ENCODE measurements around the gene SLC35F4. TPM values are rescaled to one million over a fixed set of nuclear protein-coding genes. Genes with fewer than 3 reads are reported as not detected.
A peak's percentile ranks its signal among the peaks of the same experiment; 100 is the strongest.

Gene SLC35F4
- total RNA-seq, 1 donor from 2014 or later, result not detected

DNA sequence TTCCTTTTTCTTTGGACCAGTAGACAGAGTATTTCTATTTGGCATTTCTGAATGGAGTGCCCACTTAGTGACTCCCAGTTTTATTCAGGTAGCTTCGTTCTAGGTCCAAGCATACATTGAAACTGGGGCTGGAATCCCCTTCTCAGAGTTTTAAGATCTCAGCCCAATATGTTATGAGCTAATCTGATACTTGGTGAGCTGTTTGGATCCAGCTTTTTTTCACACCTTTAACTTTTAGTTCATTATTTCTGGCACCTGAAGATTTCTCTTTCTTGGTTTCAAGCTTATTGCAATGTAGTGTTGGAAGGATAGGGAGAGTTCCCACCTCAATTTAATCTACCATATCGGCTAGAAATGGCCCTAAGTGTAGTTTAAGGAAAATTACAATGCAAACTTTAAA is 318.8 kb downstream of the SLC35F4 start:
- TF ChIP-seq, protein P1, sequence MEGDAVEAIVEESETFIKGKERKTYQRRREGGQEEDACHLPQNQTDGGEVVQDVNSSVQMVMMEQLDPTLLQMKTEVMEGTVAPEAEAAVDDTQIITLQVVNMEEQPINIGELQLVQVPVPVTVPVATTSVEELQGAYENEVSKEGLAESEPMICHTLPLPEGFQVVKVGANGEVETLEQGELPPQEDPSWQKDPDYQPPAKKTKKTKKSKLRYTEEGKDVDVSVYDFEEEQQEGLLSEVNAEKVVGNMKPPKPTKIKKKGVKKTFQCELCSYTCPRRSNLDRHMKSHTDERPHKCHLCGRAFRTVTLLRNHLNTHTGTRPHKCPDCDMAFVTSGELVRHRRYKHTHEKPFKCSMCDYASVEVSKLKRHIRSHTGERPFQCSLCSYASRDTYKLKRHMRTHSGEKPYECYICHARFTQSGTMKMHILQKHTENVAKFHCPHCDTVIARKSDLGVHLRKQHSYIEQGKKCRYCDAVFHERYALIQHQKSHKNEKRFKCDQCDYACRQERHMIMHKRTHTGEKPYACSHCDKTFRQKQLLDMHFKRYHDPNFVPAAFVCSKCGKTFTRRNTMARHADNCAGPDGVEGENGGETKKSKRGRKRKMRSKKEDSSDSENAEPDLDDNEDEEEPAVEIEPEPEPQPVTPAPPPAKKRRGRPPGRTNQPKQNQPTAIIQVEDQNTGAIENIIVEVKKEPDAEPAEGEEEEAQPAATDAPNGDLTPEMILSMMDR (conservative IDR thresholded peaks at IDR 0.05; ENCODE audit: low read depth, low read length), result no peak
- no peak for DNase-seq (ENCODE audit: low read depth)
- H3K4me3 ChIP-seq (ENCODE audit: low read depth, low read length), result no peak overlapping the region

DNA sequence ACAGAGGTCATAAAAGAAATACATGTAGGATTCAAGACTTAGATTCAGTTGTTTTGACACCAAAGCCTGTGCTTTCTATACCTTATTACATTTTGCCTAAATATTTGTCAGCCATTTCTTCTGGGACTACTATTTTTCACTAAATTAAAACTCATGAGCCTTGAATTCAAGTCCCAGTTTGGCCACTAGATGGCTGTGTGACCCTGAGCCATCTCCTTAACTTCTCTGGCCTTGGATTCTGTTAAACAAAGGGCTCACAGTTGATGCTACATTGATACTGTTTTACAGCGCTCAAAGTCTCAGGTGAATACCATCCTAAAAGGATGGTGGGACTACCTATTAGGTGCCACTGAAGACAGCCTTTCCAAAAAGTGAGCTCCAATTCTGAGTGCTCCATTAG is 332.7 kb downstream of the SLC35F4 start:
- no peak for DNase-seq (ENCODE audit: low read depth)
- TF ChIP-seq, protein P1 (conservative IDR thresholded peaks at IDR 0.05; ENCODE audit: low read depth, low read length), result peak; percentile 84
- H3K4me3 ChIP-seq (ENCODE audit: low read depth, low read length), result no peak overlapping the region

DNA sequence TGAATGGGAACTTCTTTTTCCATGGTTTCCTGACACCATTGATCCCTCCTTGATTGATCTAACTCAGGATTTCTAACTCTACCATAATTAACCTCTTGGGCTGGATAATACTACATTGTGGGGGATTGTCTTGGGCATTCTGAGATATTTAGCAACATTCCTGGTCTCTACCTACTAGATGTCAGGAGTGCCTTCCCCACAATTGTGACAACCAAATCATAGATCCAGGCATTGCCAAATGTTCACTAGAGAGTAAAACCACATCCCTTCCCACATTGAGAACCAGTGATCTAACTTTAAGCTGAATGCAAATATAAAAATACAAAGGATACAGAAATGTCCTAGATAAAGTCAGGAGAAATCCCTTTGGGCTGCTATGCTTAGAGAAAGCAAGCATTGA is 335.3 kb downstream of the SLC35F4 start:
- H3K4me3 ChIP-seq (ENCODE audit: low read depth, low read length), result no peak overlapping the region
- peak; percentile 63 for DNase-seq (ENCODE audit: low read depth)
- TF ChIP-seq, protein P1 (conservative IDR thresholded peaks at IDR 0.05; ENCODE audit: low read depth, low read length), result no peak

DNA sequence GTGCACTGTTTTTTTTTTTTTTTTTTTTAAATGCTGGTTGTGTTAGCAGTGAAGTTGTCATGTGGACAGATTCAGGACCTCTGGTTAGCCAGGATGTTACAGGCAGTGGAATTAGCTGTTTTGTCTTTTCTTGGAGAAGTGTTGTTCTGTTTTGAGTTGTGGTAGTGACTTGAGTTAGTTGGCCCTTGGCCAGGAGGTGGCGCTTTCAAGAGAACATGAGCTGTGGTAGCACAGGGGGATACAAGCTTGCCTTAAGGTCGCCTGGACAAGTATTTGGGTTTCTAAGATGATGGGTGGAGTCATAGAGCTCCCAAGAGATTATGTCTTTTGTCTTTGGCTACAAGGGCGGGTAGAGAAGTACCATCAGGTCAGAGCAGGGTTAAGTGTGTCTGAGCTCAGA is 338.9 kb downstream of the SLC35F4 start:
- TF ChIP-seq, protein P1 (conservative IDR thresholded peaks at IDR 0.05; ENCODE audit: low read depth, low read length), result peak; percentile 16
- DNase-seq (ENCODE audit: low read depth), result no peak
- no peak overlapping the region for H3K4me3 ChIP-seq (ENCODE audit: low read depth, low read length)

DNA sequence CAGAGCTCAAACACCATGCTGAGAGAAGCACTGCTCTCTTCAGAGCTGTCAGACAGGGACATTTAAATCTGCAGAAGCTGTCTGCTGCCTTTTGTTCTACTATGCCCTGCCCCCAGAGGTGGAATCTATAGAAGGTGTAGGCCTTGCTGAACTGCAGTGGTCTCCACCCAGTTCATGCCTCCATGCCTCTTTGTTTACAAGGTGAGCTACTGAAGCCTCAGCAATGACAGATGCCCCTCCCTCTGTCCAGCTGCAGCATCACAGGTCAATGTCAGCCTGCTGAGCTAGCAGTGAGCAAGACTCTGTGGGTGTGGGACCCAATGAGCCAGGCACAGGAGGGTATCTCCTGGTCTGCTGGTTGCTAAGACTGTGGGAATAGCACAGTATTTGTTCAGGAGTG is 346.8 kb downstream of the SLC35F4 start:
- no peak overlapping the region for H3K4me3 ChIP-seq (ENCODE audit: low read depth, low read length)
- no peak for DNase-seq (ENCODE audit: low read depth)
- TF ChIP-seq, protein P1 (conservative IDR thresholded peaks at IDR 0.05; ENCODE audit: low read depth, low read length), result no peak
